ENCODE results near the gene UBN2. TPM values are rescaled to one million over a fixed set of nuclear protein-coding genes. Genes with fewer than 3 reads are reported as not detected.
"Not testable (repeated sequence)": the region's sequence is repeated elsewhere in the genome, so short reads cannot be mapped to it uniquely, and the experiment has no call there.

The UBN2 gene
- total and polyA plus RNA-seq, 7 donors: 1.7 to 30.1 (median 20.6) TPM

- 40 to 49% (median 45%) methylated on average over 11 of the region's 11 CpGs for WGBS, 3 donors
- Histone ChIP-seq H3K4me1 (peaks cover 7% of the 10 kb centered on the region), H3K4me3 (no peak overlapping the region), H3K27me3 (ENCODE audit: insufficient read depth in 3 of 3, low read length in 2 of 3) (no peaks in the 10 kb centered on the region), H3K9me3 (no peaks in the 10 kb centered on the region), H3K27ac (no peak overlapping the region), H3K36me3 (ENCODE audit: insufficient read depth in 1 of 2, low read depth in 1 of 2) (no peaks in the 10 kb centered on the region)
- no peak for TF ChIP-seq CTCF (IDR thresholded peaks at IDR 0.05)
- ATAC-seq (peak in 3 of 4 donors; percentile 19 to 33 (median 33)), DNase-seq (no peak)
- intact Hi-C loops (cut with DNase I): no loop called here
Measured at GRCh38 chr7:139321071-139321745, 90.2 kb downstream of the UBN2 start.

- ATAC-seq; H3K4me3 ChIP-seq; DNase-seq; H3K4me1 ChIP-seq; H3K36me3 ChIP-seq (ENCODE audit: insufficient read depth in 1 of 2, low read depth in 1 of 2); H3K27ac ChIP-seq; H3K9me3 ChIP-seq; intact Hi-C loops (cut with DNase I); H3K27me3 ChIP-seq (ENCODE audit: insufficient read depth in 3 of 3, low read length in 2 of 3): not testable (repeated sequence)
- 94 to 97% (median 96%) methylated on average over 11 of the region's 11 CpGs for WGBS, 3 donors
Measured at GRCh38 chr7:139324709-139325108, 93.7 kb downstream of the UBN2 start.

- TF ChIP-seq CTCF (IDR thresholded peaks at IDR 0.05): no peak
- Histone ChIP-seq H3K4me3 (no peak overlapping the region), H3K36me3 (ENCODE audit: insufficient read depth in 1 of 2, low read depth in 1 of 2) (no peaks in the 10 kb centered on the region), H3K27ac (no peak overlapping the region), H3K9me3 (no peaks in the 10 kb centered on the region), H3K4me1 (no peaks in the 10 kb centered on the region), H3K27me3 (ENCODE audit: insufficient read depth in 3 of 3, low read length in 2 of 3) (no peaks in the 10 kb centered on the region)
- ATAC-seq: no peak
- no peak for DNase-seq
- intact Hi-C loops (cut with DNase I): no loop called here
- WGBS, 3 donors: 52 to 73% (median 65%) methylated on average over 2 of the region's 2 CpGs
Measured at GRCh38 chr7:139328375-139328774, 97.3 kb downstream of the UBN2 start.

- DNase-seq (no peak), ATAC-seq (no peak)
- WGBS, 3 donors: 32 to 55% (median 36%) methylated on average over 2 of the region's 2 CpGs
- Histone ChIP-seq H3K27ac (no peak overlapping the region), H3K4me3 (no peak overlapping the region), H3K4me1 (no peaks in the 10 kb centered on the region), H3K27me3 (ENCODE audit: insufficient read depth in 3 of 3, low read length in 2 of 3) (no peaks in the 10 kb centered on the region), H3K36me3 (ENCODE audit: insufficient read depth in 1 of 2, low read depth in 1 of 2) (no peaks in the 10 kb centered on the region), H3K9me3 (no peaks in the 10 kb centered on the region)
- intact Hi-C loops (cut with DNase I): no loop called here
- no peak for TF ChIP-seq CTCF (IDR thresholded peaks at IDR 0.05)
Measured at GRCh38 chr7:139329119-139329518, 98.1 kb downstream of the UBN2 start.

GRCh38 chr7:139330333-139331030 is 99.4 kb downstream of the UBN2 start:
- intact Hi-C loops (cut with DNase I): no loop called here
- Histone ChIP-seq H3K27me3 (ENCODE audit: insufficient read depth in 3 of 3, low read length in 2 of 3) (no peaks in the 10 kb centered on the region), H3K27ac (no peak overlapping the region), H3K36me3 (ENCODE audit: insufficient read depth in 1 of 2, low read depth in 1 of 2) (no peaks in the 10 kb centered on the region), H3K4me1 (no peaks in the 10 kb centered on the region), H3K9me3 (no peaks in the 10 kb centered on the region), H3K4me3 (no peak overlapping the region)
- 83 to 84% (median 83%) methylated on average over 3 of the region's 3 CpGs for WGBS, 3 donors
- no peak for TF ChIP-seq CTCF (IDR thresholded peaks at IDR 0.05)
- DNase-seq: no peak
- no peak for ATAC-seq

Data from psoas muscle (tissue), 8 donors.